ENCODE data around the gene ZNF440. TPM values are rescaled to one million over a fixed set of nuclear protein-coding genes. Genes with fewer than 3 reads are reported as not detected.

The ZNF440 gene
- total RNA-seq, 1 experiment from 2014 or later, result 9.1 TPM

- no peak for DNase-seq (ENCODE audit: low spot score)
These were observed 68.5 kb downstream of the ZNF440 start for GRCh38 chr19:11882606-11883005.

Other genes with a start within 250 kb of the ZNF440 start
- gene ACP5, start 236.6 kb upstream of the ZNF440 start, total RNA-seq (2014; rRNA removed; shearing (Covaris generic)), result 0.83 and 1.4 TPM in 2 replicates
- gene ZNF627, start 216.8 kb upstream of the ZNF440 start, total RNA-seq (2014; rRNA removed; shearing (Covaris generic)), result 1.4 and 2.4 TPM in 2 replicates
- 3.6 and 6.1 TPM in 2 replicates for gene ZNF823, start 75.3 kb upstream of the ZNF440 start, total RNA-seq (2014; rRNA removed; shearing (Covaris generic))
- gene ZNF441, start 47.3 kb upstream of the ZNF440 start, total RNA-seq (2014; rRNA removed; shearing (Covaris generic)), result 1.1 and 3.7 TPM in 2 replicates
- gene ZNF491, start 15.8 kb upstream of the ZNF440 start, total RNA-seq (2014; rRNA removed; shearing (Covaris generic)), result not detected in 2 replicates
- gene ZNF439, start 34.5 kb downstream of the ZNF440 start, total RNA-seq (2014; rRNA removed; shearing (Covaris generic)), result not detected in 2 replicates
- gene ZNF69, start 73.5 kb downstream of the ZNF440 start, total RNA-seq (2014; rRNA removed; shearing (Covaris generic)), result 1.6 and 2.0 TPM in 2 replicates
- gene ZNF700, start 110.8 kb downstream of the ZNF440 start, total RNA-seq (2014; rRNA removed; shearing (Covaris generic)), result 2.1 and 3.1 TPM in 2 replicates
- 0.20 and 0.76 TPM in 2 replicates for gene ZNF763, start 150.8 kb downstream of the ZNF440 start, total RNA-seq (2014; rRNA removed; shearing (Covaris generic))
- gene ZNF433, start 221.4 kb downstream of the ZNF440 start, total RNA-seq (2014; rRNA removed; shearing (Covaris generic)), result 0.21 and 0.79 TPM in 2 replicates
- 0.16 TPM in 1 of 2 replicates, not detected in the other for gene ZNF878, start 238.7 kb downstream of the ZNF440 start, total RNA-seq (2014; rRNA removed; shearing (Covaris generic))